H9 (cell line): ENCODE measurements around the gene BAIAP2. TPM values are rescaled to one million over a fixed set of nuclear protein-coding genes. Genes with fewer than 3 reads are reported as not detected.

Experiments
- DNase-seq: peaks from one replicate; pipeline ENCODE4 v3.0.0-alpha.2; 2017
- H2AFZ ChIP-seq: one replicate; pipeline ENCODE4 v1.6.1; 2013; ENCODE audit warnings: mild to moderate bottlenecking, low read length, control low read depth, moderate library complexity
- H2AK5ac ChIP-seq: 2 replicates; pipeline ENCODE4 v1.6.1; 2013; ENCODE audit warnings: low read length, control low read depth, mixed read lengths; ENCODE audit not compliant: insufficient read length
- H2BK120ac ChIP-seq: one replicate; pipeline ENCODE4 v1.6.1; 2013; ENCODE audit warnings: low read depth, mild to moderate bottlenecking, low read length, control low read depth, inconsistent platforms; ENCODE audit not compliant: poor library complexity, severe bottlenecking
- H2BK12ac ChIP-seq: 2 replicates; pipeline ENCODE4 v1.6.1; 2013; ENCODE audit warnings: low read length, control low read depth, mixed read lengths, low read depth; ENCODE audit not compliant: insufficient read length
- H2BK15ac ChIP-seq: 2 replicates; pipeline ENCODE4 v1.6.1; 2013; ENCODE audit warnings: low read depth, low read length, control low read depth
- H2BK20ac ChIP-seq: one replicate; pipeline ENCODE4 v1.6.1; 2013; ENCODE audit warnings: low read depth, mild to moderate bottlenecking, low read length, control low read depth, inconsistent platforms; ENCODE audit not compliant: poor library complexity, severe bottlenecking
- H2BK5ac ChIP-seq: 2 replicates; pipeline ENCODE4 v1.6.1; 2013; ENCODE audit warnings: low read length, control low read depth, mixed read lengths; ENCODE audit not compliant: insufficient read length
- H3K14ac ChIP-seq: 2 replicates; pipeline ENCODE4 v1.6.1; 2013; ENCODE audit warnings: low read length, control low read depth; ENCODE audit not compliant: insufficient read depth
- H3K18ac ChIP-seq: 2 replicates; pipeline ENCODE4 v1.6.1; 2013; ENCODE audit warnings: low read depth, mild to moderate bottlenecking, mixed read lengths, low read length, control low read depth; ENCODE audit not compliant: insufficient read length
- H3K23ac ChIP-seq: 2 replicates; pipeline ENCODE4 v1.6.1; 2013; ENCODE audit warnings: low read length, control low read depth, mixed read lengths, low read depth; ENCODE audit not compliant: insufficient read length
- H3K23me2 ChIP-seq: 2 replicates; pipeline ENCODE4 v1.6.1; 2013; ENCODE audit warnings: low read depth, mild to moderate bottlenecking, mixed read lengths, low read length, control low read depth; ENCODE audit not compliant: insufficient read length, poor library complexity, severe bottlenecking
- H3K27ac ChIP-seq: 2 replicates; pipeline ENCODE4 v1.5.1; 2013; ENCODE audit warnings: low read length, control low read depth, mixed read lengths, low read depth; ENCODE audit not compliant: insufficient read length
- H3K27me3 ChIP-seq: 2 replicates; pipeline ENCODE4 v1.6.1; 2013; ENCODE audit warnings: low read length, control low read depth, inconsistent platforms; ENCODE audit not compliant: insufficient read depth
- H3K4ac ChIP-seq: 2 replicates; pipeline ENCODE4 v1.6.1; 2013; ENCODE audit warnings: low read depth, mild to moderate bottlenecking, control low read depth, inconsistent platforms, low read length, moderate library complexity
- H3K4me1 ChIP-seq: 2 replicates; pipeline ENCODE4 v1.6.1; 2013; ENCODE audit warnings: low read length, control low read depth, inconsistent platforms; ENCODE audit not compliant: insufficient read depth
- H3K4me2 ChIP-seq: 2 replicates; pipeline ENCODE4 v1.6.1; 2013; ENCODE audit warnings: low read length, control low read depth, mixed read lengths; ENCODE audit not compliant: insufficient read length, insufficient read depth
- H3K56ac ChIP-seq: 2 replicates; pipeline ENCODE4 v1.6.1; 2013; ENCODE audit warnings: low read depth, mild to moderate bottlenecking, mixed read lengths, low read length, control low read depth; ENCODE audit not compliant: insufficient read length
- H3K79me1 ChIP-seq: 2 replicates; pipeline ENCODE4 v1.6.1; 2013; ENCODE audit warnings: low read depth, mild to moderate bottlenecking, moderate library complexity, low read length, control low read depth, inconsistent platforms; ENCODE audit not compliant: insufficient read depth, poor library complexity, severe bottlenecking
- H3K79me2 ChIP-seq: 2 replicates; pipeline ENCODE4 v1.6.1; 2013; ENCODE audit warnings: low read length, control low read depth, inconsistent platforms; ENCODE audit not compliant: insufficient read depth
- H3K9ac ChIP-seq: 2 replicates; pipeline ENCODE4 v1.6.1; 2013; ENCODE audit warnings: low read length, control low read depth, mixed read lengths; ENCODE audit not compliant: insufficient read length; ENCODE audit errors: extremely low read depth
- H3K9me3 ChIP-seq: one replicate; pipeline ENCODE4 v1.6.1; 2013; ENCODE audit warnings: low read depth, low read length, inconsistent platforms; ENCODE audit not compliant: control insufficient read depth
- H3T11ph ChIP-seq: one replicate; pipeline ENCODE4 v1.6.1; 2013; ENCODE audit warnings: mild to moderate bottlenecking, low read length, control low read depth, inconsistent platforms
- H4K20me1 ChIP-seq: one replicate; pipeline ENCODE4 v1.6.1; 2013; ENCODE audit not compliant: control insufficient read depth, insufficient read length, insufficient read depth
- H4K5ac ChIP-seq: 2 replicates; pipeline ENCODE4 v1.6.1; 2013; ENCODE audit warnings: low read depth, mild to moderate bottlenecking, mixed read lengths, low read length, control low read depth; ENCODE audit not compliant: insufficient read length
- H4K8ac ChIP-seq: replicated peaks from 2 replicates; pipeline ENCODE4 v1.6.1; 2013; ENCODE audit warnings: low read length, control low read depth, mixed read lengths, low read depth; ENCODE audit not compliant: insufficient read length
- H4K91ac ChIP-seq: 2 replicates; pipeline ENCODE4 v1.6.1; 2013; ENCODE audit warnings: low read depth, mild to moderate bottlenecking, moderate library complexity, mixed read lengths, low read length, control low read depth; ENCODE audit not compliant: insufficient read length
- H3K27ac Mint-ChIP-seq, 3 experiments: 2 replicates in 2 of 3; 3 replicates in 1 of 3; pipeline ENCODE4 v1.8.0; 2020 to 2021; ENCODE audit warnings: mixed read lengths in 3 of 3, mild to moderate bottlenecking in 1 of 3, moderate library complexity in 1 of 3
- H3K27me3 Mint-ChIP-seq: 2 replicates; pipeline ENCODE4 v1.8.0; 2021; ENCODE audit warnings: low read depth, mild to moderate bottlenecking, moderate library complexity, mixed read lengths
- H3K36me3 Mint-ChIP-seq, 3 experiments: 2 replicates in 2 of 3; 3 replicates in 1 of 3; pipeline ENCODE4 v1.8.0; 2020 to 2021; ENCODE audit warnings: low read depth in 3 of 3, mixed read lengths in 3 of 3; ENCODE audit not compliant: insufficient read depth in 1 of 3
- H3K4me1 Mint-ChIP-seq, 2 experiments: 2 replicates each; pipeline ENCODE4 v1.8.0; 2020; ENCODE audit warnings: mixed read lengths in 2 of 2
- H3K4me3 Mint-ChIP-seq, 2 experiments: 2 replicates in 1 of 2; 3 replicates in 1 of 2; pipeline ENCODE4 v1.8.0; 2020 to 2021; ENCODE audit warnings: mild to moderate bottlenecking in 2 of 2, mixed read lengths in 2 of 2, moderate library complexity in 1 of 2
- H3K9me3 Mint-ChIP-seq, 2 experiments: 2 replicates in 1 of 2; 3 replicates in 1 of 2; pipeline ENCODE4 v1.8.0; 2020; ENCODE audit warnings: mild to moderate bottlenecking in 2 of 2, mixed read lengths in 2 of 2, moderate library complexity in 1 of 2
- WGBS: extraction: QIAGEN DNeasy Blood & Tissue Kit; methylation state at CpG from one replicate; pipeline ENCODE4 v1.1.7; 2013; ENCODE audit warnings: missing lambda C conversion rate, low lambda C conversion rate, mixed read lengths; ENCODE audit not compliant: insufficient read length; ENCODE audit errors: extremely low coverage; 5-methylcytosine and 5-hydroxymethylcytosine counted together
- total RNA-seq: library from RNA; stranded (reverse); gene quantifications from 2 replicates; pipeline ENCODE4 v1.2.1, GENCODE V29; 2021
- TF ChIP-seq, protein P1 (sequence below): fragments of 200-600 bp; sonication (generic); conservative IDR thresholded peaks from 3 replicates; pipeline ENCODE4 v1.8.0; 2021; ENCODE audit warnings: antibody characterized with exemption, mild to moderate bottlenecking

Gene BAIAP2
- total RNA-seq, 1 experiment from 2014 or later = 27.8 TPM

GRCh38 chr17:81121841-81122733 is 87.1 kb downstream of the BAIAP2 start:
- DNase-seq = peak; percentile 74
- TF ChIP-seq, protein P1, sequence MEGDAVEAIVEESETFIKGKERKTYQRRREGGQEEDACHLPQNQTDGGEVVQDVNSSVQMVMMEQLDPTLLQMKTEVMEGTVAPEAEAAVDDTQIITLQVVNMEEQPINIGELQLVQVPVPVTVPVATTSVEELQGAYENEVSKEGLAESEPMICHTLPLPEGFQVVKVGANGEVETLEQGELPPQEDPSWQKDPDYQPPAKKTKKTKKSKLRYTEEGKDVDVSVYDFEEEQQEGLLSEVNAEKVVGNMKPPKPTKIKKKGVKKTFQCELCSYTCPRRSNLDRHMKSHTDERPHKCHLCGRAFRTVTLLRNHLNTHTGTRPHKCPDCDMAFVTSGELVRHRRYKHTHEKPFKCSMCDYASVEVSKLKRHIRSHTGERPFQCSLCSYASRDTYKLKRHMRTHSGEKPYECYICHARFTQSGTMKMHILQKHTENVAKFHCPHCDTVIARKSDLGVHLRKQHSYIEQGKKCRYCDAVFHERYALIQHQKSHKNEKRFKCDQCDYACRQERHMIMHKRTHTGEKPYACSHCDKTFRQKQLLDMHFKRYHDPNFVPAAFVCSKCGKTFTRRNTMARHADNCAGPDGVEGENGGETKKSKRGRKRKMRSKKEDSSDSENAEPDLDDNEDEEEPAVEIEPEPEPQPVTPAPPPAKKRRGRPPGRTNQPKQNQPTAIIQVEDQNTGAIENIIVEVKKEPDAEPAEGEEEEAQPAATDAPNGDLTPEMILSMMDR = no peak
- H2BK15ac ChIP-seq = no peak overlapping the region; the same call in 1 of the 2 replicates
- Mint-ChIP-seq H3K9me3 (no peaks in the 10 kb centered on the region), H3K27me3 (no peaks in the 10 kb centered on the region; the same call in 1 of the 2 replicates), H3K4me1 (peaks cover 5 to 12% of the 10 kb centered on the region in 2 experiments), H3K27ac (no peak overlapping the region), H3K36me3 (no peaks in the 10 kb centered on the region; a peak in 1 of 7 replicates), H3K4me3 (no peak overlapping the region)
- WGBS = no CpG with 5 or more reads among the region's 109 CpGs
- no peak overlapping the region for H3K56ac ChIP-seq
- H4K8ac ChIP-seq = no peak overlapping the region
- H3K4me1 ChIP-seq = no peaks in the 10 kb centered on the region
- no peak overlapping the region for H4K5ac ChIP-seq
- H3K4me2 ChIP-seq = no peak overlapping the region
- H4K20me1 ChIP-seq = no peaks in the 10 kb centered on the region
- no peaks in the 10 kb centered on the region for H3K27me3 ChIP-seq
- H2BK120ac ChIP-seq = no peak overlapping the region
- no peak overlapping the region for H2BK5ac ChIP-seq
- no peak overlapping the region for H2AK5ac ChIP-seq
- H3T11ph ChIP-seq = no peak overlapping the region
- H3K23ac ChIP-seq = no peak overlapping the region
- H3K9ac ChIP-seq = no peak overlapping the region
- H3K18ac ChIP-seq = no peak overlapping the region
- H3K23me2 ChIP-seq = no peaks in the 10 kb centered on the region
- H3K4ac ChIP-seq = no peak overlapping the region
- H3K27ac ChIP-seq = no peak overlapping the region
- no peak overlapping the region for H2BK20ac ChIP-seq
- H3K79me1 ChIP-seq = no peaks in the 10 kb centered on the region
- H2BK12ac ChIP-seq = no peak overlapping the region
- H3K14ac ChIP-seq = no peak overlapping the region
- H3K79me2 ChIP-seq = no peaks in the 10 kb centered on the region
- H4K91ac ChIP-seq = no peak overlapping the region
- no peaks in the 10 kb centered on the region for H3K9me3 ChIP-seq
- H2AFZ ChIP-seq = no peak overlapping the region
